Astrocyte (in vitro differentiated cells and primary cell): ENCODE results near the gene AACS.

Source experiments
- CTCF ChIP-seq: IDR thresholded peaks from 2 replicates; pipeline ENCODE4 v1.5.1; 2011; ENCODE audit warnings: low read depth, mild to moderate bottlenecking, inconsistent platforms, low read length, moderate library complexity; ENCODE audit not compliant: insufficient read depth
- EZH2 ChIP-seq: IDR thresholded peaks from 2 replicates; pipeline ENCODE4 v1.6.1; 2012; ENCODE audit warnings: mild to moderate bottlenecking, low read length, inconsistent platforms; ENCODE audit not compliant: insufficient read depth

GRCh38 chr12:125183187-125184067 lies 118.2 kb downstream of the AACS start:
- TF ChIP-seq CTCF = peak; percentile 87
- no peak for TF ChIP-seq EZH2
